H1 (cell line): Measurements from ENCODE around the gene THRB. TPM values are rescaled to one million over a fixed set of nuclear protein-coding genes. Genes with fewer than 3 reads are reported as not detected.
A peak's percentile ranks its signal among the peaks of the same experiment; 100 is the strongest.

Source experiments
- BACH1 ChIP-seq: IDR thresholded peaks from 2 replicates; pipeline ENCODE4 v1.6.1; 2012; ENCODE audit warnings: low read length, improper control_type of control experiment
- BCL11A ChIP-seq, 2 experiments: IDR thresholded peaks; one replicate each; pipeline ENCODE4 v1.6.1; 2011; ENCODE audit warnings: low read depth in 2 of 2, low read length in 2 of 2, mild to moderate bottlenecking in 2 of 2
- CBX8 ChIP-seq: fragments of 300-800, 300-1000 bp; sonication (generic); IDR thresholded peaks from 2 replicates; pipeline ENCODE4 v1.7.1; 2016; ENCODE audit warnings: low read depth, low read length, borderline replicate concordance
- CEBPB ChIP-seq: IDR thresholded peaks from 2 replicates; pipeline ENCODE4 v1.6.1; 2012; ENCODE audit warnings: low read depth, low read length
- CHD2 ChIP-seq: IDR thresholded peaks from 2 replicates; pipeline ENCODE4 v1.6.1; 2012; ENCODE audit warnings: low read length, improper control_type of control experiment
- CREB1 ChIP-seq: IDR thresholded peaks from 2 replicates; pipeline ENCODE4 v1.6.1; 2012; ENCODE audit warnings: inconsistent platforms
- EZH2 ChIP-seq: fragments of 200-600 bp; sonication (generic); IDR thresholded peaks from 2 replicates; pipeline ENCODE4 v1.7.1; 2012; ENCODE audit warnings: low read depth, mild to moderate bottlenecking, moderate library complexity, low read length, inconsistent platforms; ENCODE audit not compliant: severe bottlenecking
- FOSL1 ChIP-seq: IDR thresholded peaks from 2 replicates; pipeline ENCODE4 v1.6.1; 2011; ENCODE audit warnings: mild to moderate bottlenecking, low read depth, low read length, moderate library complexity; ENCODE audit not compliant: insufficient read depth
- JUN ChIP-seq: IDR thresholded peaks from 2 replicates; pipeline ENCODE4 v1.6.1; 2011; ENCODE audit warnings: low read depth, mild to moderate bottlenecking, improper control_type of control experiment, low read length
- KDM4A ChIP-seq: IDR thresholded peaks from one replicate; pipeline ENCODE4 v1.7.1; 2012; ENCODE audit warnings: low read depth, mild to moderate bottlenecking, moderate library complexity, low read length, inconsistent platforms; ENCODE audit not compliant: severe bottlenecking
- KDM5A ChIP-seq: fragments of 200-600 bp; IDR thresholded peaks from 2 replicates; pipeline ENCODE4 v1.7.1; 2012; ENCODE audit warnings: mild to moderate bottlenecking, low read length, inconsistent platforms, mixed read lengths
- POLR2A ChIP-seq, 2 experiments: IDR thresholded peaks; 1 replicate in 1 of 2; 2 replicates in 1 of 2; pipeline ENCODE4 v1.6.1; 2011; ENCODE audit warnings: low read depth in 2 of 2, low read length in 2 of 2, mild to moderate bottlenecking in 2 of 2; ENCODE audit errors: control extremely low read depth in 1 of 2
- RBBP5 ChIP-seq: IDR thresholded peaks from 2 replicates; pipeline ENCODE4 v1.7.1; 2012; ENCODE audit warnings: low read depth, mild to moderate bottlenecking, inconsistent platforms, low read length, moderate library complexity, borderline replicate concordance
- RFX5 ChIP-seq: IDR thresholded peaks from 2 replicates; pipeline ENCODE4 v1.6.1; 2011; ENCODE audit warnings: low read depth, low read length, improper control_type of control experiment, borderline replicate concordance
- RNF2 ChIP-seq: fragments of 200-900, 300-1000 bp; sonication (generic); IDR thresholded peaks from 2 replicates; pipeline ENCODE4 v1.7.1; 2016; ENCODE audit warnings: borderline replicate concordance, low read depth, mild to moderate bottlenecking, antibody characterized with exemption, low read length; ENCODE audit not compliant: poor library complexity, severe bottlenecking; ENCODE audit errors: missing control alignments
- RXRA ChIP-seq: IDR thresholded peaks from 2 replicates; pipeline ENCODE4 v1.6.1; 2011; ENCODE audit warnings: low read depth, mild to moderate bottlenecking, low read length, moderate library complexity; ENCODE audit not compliant: insufficient read depth
- SIX5 ChIP-seq: IDR thresholded peaks from 2 replicates; pipeline ENCODE4 v1.6.1; 2011; ENCODE audit warnings: mild to moderate bottlenecking, low read depth, low read length
- SP1 ChIP-seq: IDR thresholded peaks from 2 replicates; pipeline ENCODE4 v1.6.1; 2011; ENCODE audit warnings: low read depth, low read length
- SP4 ChIP-seq: IDR thresholded peaks from 2 replicates; pipeline ENCODE4 v1.6.1; 2012; ENCODE audit warnings: low read length, inconsistent platforms
- TAF1 ChIP-seq: IDR thresholded peaks from 2 replicates; pipeline ENCODE4 v1.6.1; 2011; ENCODE audit warnings: mild to moderate bottlenecking, low read depth, low read length
- TBP ChIP-seq: IDR thresholded peaks from 2 replicates; pipeline ENCODE4 v1.6.1; 2011; ENCODE audit warnings: low read depth, low read length, improper control_type of control experiment
- ZNF274 ChIP-seq: IDR thresholded peaks from 2 replicates; pipeline ENCODE4 v1.7.0; 2012; ENCODE audit warnings: low read length, borderline replicate concordance; ENCODE audit errors: extremely low read depth
- polyA plus RNA-seq, 7 experiments: library from polyadenylated mRNA; depleted of rRNA in 3 of 7; stranded (reverse) in 5 of 7; unstranded in 2 of 7; fragments of >200 nt in 5 of 7; fragments of 200-250 nt in 2 of 7; gene quantifications; 1 replicate in 5 of 7; 2 replicates in 1 of 7; 4 replicates in 1 of 7; pipeline versions ENCODE4 v1.2.1 to v1.2.3, GENCODE V29; 2011 to 2013; ENCODE audit warnings: missing spikeins in 2 of 7, mixed read lengths in 2 of 7
- total RNA-seq: library from RNA; stranded (reverse); fragmentation: NEBNext Ultra II Directional; extraction: Animal tissue kit (Norgen Biotek cat#: 25700); gene quantifications from 2 replicates; pipeline ENCODE4 v1.2.1, GENCODE V29; 2021
- TF ChIP-seq, protein P1 (sequence below): IDR thresholded peaks from 2 replicates; pipeline ENCODE4 v1.6.1; 2011; ENCODE audit warnings: low read depth, mild to moderate bottlenecking, low read length; ENCODE audit not compliant: insufficient read depth
- TF ChIP-seq, protein P2 (sequence below): IDR thresholded peaks from 2 replicates; pipeline ENCODE4 v1.6.1; 2012; ENCODE audit warnings: low read length, inconsistent platforms

The THRB gene
- total and polyA plus RNA-seq, 2 of the 8 experiments (the other 6 are each of a cell fraction or from before 2014, with no cell fraction given) = 0.98 to 3.9 TPM

GRCh38 chr3:24396338-24396737 lies 98.3 kb downstream of the THRB start (continued):
- no peak for TF ChIP-seq POLR2A (IDR thresholded peaks at IDR 0.05; ENCODE audit: control extremely low read depth in 1 of 2, low read depth in 2 of 2, low read length in 2 of 2)
- TF ChIP-seq CEBPB = no peak
- no peak for TF ChIP-seq KDM4A
- TF ChIP-seq BCL11A (IDR thresholded peaks at IDR 0.05; ENCODE audit: low read depth in 2 of 2, low read length in 2 of 2) = no peak
- TF ChIP-seq RBBP5 = no peak
- TF ChIP-seq, protein P1, sequence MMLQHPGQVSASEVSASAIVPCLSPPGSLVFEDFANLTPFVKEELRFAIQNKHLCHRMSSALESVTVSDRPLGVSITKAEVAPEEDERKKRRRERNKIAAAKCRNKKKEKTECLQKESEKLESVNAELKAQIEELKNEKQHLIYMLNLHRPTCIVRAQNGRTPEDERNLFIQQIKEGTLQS = no peak
- TF ChIP-seq RFX5 = no peak
- no peak for TF ChIP-seq TBP
- no peak for TF ChIP-seq CBX8
- TF ChIP-seq SP1 = no peak
- TF ChIP-seq CREB1 = no peak
- no peak for TF ChIP-seq KDM5A
- no peak for TF ChIP-seq FOSL1
- TF ChIP-seq BACH1 = no peak
- no peak for TF ChIP-seq JUN
- TF ChIP-seq CHD2 = no peak
- no peak for TF ChIP-seq RXRA
- no peak for TF ChIP-seq SP4
- TF ChIP-seq SIX5 = no peak
- TF ChIP-seq, protein P2, sequence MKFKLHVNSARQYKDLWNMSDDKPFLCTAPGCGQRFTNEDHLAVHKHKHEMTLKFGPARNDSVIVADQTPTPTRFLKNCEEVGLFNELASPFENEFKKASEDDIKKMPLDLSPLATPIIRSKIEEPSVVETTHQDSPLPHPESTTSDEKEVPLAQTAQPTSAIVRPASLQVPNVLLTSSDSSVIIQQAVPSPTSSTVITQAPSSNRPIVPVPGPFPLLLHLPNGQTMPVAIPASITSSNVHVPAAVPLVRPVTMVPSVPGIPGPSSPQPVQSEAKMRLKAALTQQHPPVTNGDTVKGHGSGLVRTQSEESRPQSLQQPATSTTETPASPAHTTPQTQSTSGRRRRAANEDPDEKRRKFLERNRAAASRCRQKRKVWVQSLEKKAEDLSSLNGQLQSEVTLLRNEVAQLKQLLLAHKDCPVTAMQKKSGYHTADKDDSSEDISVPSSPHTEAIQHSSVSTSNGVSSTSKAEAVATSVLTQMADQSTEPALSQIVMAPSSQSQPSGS = peak; percentile 63; the same call in 1 of the 2 replicates
- TF ChIP-seq EZH2 = no peak
- no peak for TF ChIP-seq TAF1
- no peak for TF ChIP-seq ZNF274
- no peak for TF ChIP-seq RNF2
